ENCODE results near the gene SLC9A5.

The SLC9A5 gene

DNA sequence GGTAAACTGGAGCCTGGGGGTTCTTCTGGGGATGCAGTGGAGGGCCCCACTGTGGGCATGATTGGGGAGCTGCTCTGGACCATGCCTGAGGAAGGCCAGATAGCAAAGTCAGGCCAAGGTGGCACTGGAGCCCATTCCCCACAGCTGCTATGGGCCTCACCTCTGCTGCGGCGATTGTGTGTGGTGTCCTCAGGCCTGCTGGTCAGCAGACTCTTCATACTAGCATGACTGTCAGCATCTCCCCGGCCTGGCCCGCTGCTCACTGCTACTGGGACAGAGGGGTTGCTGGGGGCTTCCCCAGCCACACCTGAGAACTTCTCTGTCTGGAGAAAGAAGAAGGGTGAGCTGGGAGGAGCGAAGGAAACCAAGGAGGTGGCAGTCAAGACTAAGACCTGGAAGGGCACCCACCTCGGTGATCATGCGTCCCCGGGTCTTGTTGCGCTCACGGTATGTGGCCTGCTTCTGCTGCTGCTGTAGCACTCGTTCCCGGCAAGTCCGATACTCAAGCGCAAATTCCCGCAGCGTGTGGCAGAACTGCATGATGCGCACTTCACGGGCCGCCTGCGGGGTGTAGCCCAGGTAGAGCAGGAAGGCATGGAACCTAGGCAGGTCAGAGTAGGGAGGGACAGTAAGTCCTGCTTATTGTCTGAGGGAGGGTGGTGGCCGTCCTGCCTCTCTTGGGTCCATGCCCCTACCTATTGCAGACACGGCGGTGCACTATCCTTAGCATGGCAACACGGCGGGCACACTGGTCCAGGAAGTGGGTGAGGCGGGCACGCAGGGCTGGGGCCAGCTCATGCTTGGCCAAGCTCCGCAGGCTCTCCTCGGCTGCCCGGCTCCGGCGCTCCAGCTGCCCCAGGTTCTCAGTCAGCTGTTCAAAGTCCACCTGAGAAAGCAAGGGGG is 18.6 kb upstream of the SLC9A5 start:
- no peak overlapping the region for H3K27ac ChIP-seq

GRCh38 chr16:67230809-67231660 is 17.7 kb upstream of the SLC9A5 start:
- no peak overlapping the region for H3K27ac ChIP-seq
- no peak for TF ChIP-seq CTCF (conservative IDR thresholded peaks at IDR 0.05)

More for the DNA sequence above, 18.6 kb upstream of the SLC9A5 start:
- no peak for TF ChIP-seq CTCF (conservative IDR thresholded peaks at IDR 0.05)

DNA sequence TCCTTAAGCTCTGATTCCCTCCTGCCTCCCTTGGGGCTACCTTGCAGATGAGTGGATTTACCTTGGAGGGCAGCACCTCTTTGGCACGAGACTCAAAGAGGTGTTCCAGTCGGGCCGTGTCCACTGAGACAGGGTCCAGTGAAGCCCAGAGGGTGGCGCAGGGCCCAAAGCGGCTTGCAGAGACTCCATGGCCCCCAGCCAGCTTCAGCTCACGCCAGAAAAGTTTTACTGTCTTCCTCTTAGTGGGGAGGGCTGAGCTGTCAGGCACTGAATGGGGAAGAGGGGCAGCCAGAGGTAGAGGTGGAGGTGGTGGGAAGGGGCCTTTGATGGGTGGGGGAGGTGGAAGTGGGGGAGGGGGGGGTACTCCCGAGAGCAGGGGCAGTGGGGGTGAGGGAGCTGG is 15.2 kb upstream of the SLC9A5 start:
- TF ChIP-seq CTCF (conservative IDR thresholded peaks at IDR 0.05), result peak; percentile 45

GRCh38 chr16:67234180-67234597 is 14.6 kb upstream of the SLC9A5 start:
- TF ChIP-seq CTCF (conservative IDR thresholded peaks at IDR 0.05), result no peak
- no peak overlapping the region; the same call in 1 of the 2 replicates for H3K27ac ChIP-seq

More for the DNA sequence above, 15.2 kb upstream of the SLC9A5 start:
- no peak overlapping the region; the same call in 1 of the 2 replicates for H3K27ac ChIP-seq

DNA sequence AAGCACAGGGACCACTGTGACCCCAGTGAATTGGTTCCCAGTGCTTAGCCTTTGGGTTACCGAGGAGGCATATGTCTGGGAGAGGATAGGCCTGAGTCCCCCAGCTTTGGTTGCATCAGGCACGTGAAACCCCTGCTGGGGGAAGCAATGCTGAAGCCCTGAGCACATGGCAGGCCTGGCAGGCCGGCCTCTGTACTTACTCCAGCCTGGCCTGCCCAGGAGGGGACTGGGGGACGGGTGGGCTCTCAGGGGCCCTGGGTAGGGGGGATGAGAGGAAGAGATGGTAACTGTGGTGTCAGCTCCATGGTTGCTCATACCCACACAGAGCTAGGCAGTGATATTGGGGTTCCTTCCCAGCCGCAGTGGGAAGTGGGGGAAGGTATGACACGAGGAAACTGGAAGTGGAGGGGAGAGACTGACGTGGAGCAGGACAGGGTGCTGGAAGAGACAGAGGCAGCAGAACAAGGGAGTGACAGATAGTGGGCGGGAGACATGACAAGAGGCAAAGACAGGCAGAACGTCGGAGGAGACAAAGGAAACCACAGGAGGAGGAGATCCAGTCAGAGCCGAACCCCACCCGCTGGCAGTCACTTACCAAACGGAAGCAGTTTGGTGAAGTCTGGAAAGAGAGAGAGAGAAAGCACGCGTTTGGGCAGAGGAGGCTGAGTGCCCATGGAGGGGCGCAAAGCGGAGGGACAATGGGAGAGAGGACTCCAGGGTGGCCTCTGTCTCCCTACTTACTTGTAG is 12.8 kb upstream of the SLC9A5 start:
- no peak for TF ChIP-seq CTCF (conservative IDR thresholded peaks at IDR 0.05)
- H3K27ac ChIP-seq, result no peak overlapping the region

DNA sequence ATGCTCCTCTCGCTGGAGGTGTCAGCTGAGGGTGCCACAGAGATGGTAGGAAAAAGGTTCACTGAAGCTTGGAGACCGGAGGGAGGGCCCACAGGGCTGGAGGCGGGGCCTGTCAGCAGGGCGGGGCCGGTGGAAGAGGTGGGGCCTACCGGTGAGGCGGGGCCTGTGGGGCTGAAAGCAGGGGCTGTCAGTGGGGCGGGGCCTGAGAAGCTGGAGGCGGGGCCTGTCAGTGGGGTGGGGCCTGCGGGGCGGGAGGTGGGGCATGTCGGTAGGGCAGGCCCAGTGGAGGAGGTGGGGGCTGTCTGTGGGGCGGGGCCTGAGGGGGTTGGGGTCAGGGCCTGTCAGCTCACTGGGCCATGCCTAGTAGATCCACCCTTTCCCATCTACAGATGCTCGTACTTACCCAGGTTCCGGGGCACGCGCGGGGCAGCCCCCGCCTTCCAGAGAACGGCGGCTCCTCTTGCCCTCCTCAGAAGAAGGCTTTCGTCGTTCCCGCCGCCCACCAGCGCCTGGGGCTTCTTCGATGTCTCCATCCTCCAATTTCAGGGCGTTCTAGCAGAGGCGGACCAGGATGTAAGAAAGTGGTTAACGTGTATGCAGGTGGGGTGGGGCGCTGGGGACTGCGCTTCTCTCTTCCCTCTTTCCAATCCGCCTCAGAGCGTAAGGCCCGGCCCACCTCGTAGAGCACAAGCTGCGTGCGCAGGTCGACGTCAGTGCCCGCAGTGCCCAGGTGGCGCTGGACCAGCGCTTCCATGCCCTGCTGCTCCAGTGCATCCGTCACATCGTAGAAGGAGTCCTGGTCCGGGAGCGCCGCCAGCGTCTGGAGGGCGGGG is 12.0 kb upstream of the SLC9A5 start:
- no peak overlapping the region for H3K27ac ChIP-seq
- no peak for TF ChIP-seq CTCF (conservative IDR thresholded peaks at IDR 0.05)

All from VCaP (cell line).